Stimulated activated CD4-positive, alpha-beta T cell treated with anti-CD3 and anti-CD28 coated beads, Interleukin-1b, Interleukin-23, amount 100 ng/mL, for 4 hours (primary cell): Measurements from ENCODE around the gene LGALS7B.
"Not testable (repeated sequence)": the region's sequence is repeated elsewhere in the genome, so short reads cannot be mapped to it uniquely, and the experiment has no call there.

ENCODE experiments used
- DNase-seq, 2 donors: peaks; one replicate each; pipeline ENCODE4 v3.0.0-alpha.2; 2020; ENCODE audit warnings: low read depth in 2 of 2

Gene LGALS7B

GRCh38 chr19:38788478-38789243 is at the start of gene LGALS7B:
TSS of gene LGALS7B (plus strand) at chr19:38789200. CDS start at chr19:38789227, 27 bp downstream.
- no peak for DNase-seq

- DNase-seq: no peak
Observed at GRCh38 chr19:38739440-38740256, 49.4 kb upstream of the LGALS7B start.

GRCh38 chr19:38740257-38740592 is 48.8 kb upstream of the LGALS7B start:
- DNase-seq: no peak

- DNase-seq: no peak
Observed at GRCh38 chr19:38740932-38741331, 48.1 kb upstream of the LGALS7B start.

GRCh38 chr19:38741670-38742069 is 47.3 kb upstream of the LGALS7B start:
- no peak for DNase-seq

- no peak for DNase-seq
Observed at GRCh38 chr19:38742296-38742695, 46.7 kb upstream of the LGALS7B start.

- no peak for DNase-seq
Observed at GRCh38 chr19:38742906-38743305, 46.1 kb upstream of the LGALS7B start.

GRCh38 chr19:38743394-38744297 is 45.4 kb upstream of the LGALS7B start:
- DNase-seq: no peak

GRCh38 chr19:38744298-38744681 is 44.7 kb upstream of the LGALS7B start, which contains the start of gene CAPN12:
TSS of gene CAPN12 (minus strand) at chr19:38744474. CDS start at chr19:38744165, 309 bp downstream.
- no peak for DNase-seq

GRCh38 chr19:38744874-38745273 is 44.1 kb upstream of the LGALS7B start:
- DNase-seq: no peak

- no peak for DNase-seq
Observed at GRCh38 chr19:38745316-38745715, 43.7 kb upstream of the LGALS7B start.

- DNase-seq: not testable (repeated sequence)
Observed at GRCh38 chr19:38753783-38754182, 35.2 kb upstream of the LGALS7B start.

GRCh38 chr19:38754196-38754595 is 34.8 kb upstream of the LGALS7B start:
- DNase-seq: not testable (repeated sequence)

- no peak for DNase-seq
Observed at GRCh38 chr19:38759590-38760003, 29.4 kb upstream of the LGALS7B start.

GRCh38 chr19:38760805-38761517 is 28.0 kb upstream of the LGALS7B start:
- not testable (repeated sequence) for DNase-seq

- DNase-seq: not testable (repeated sequence)
Observed at GRCh38 chr19:38761884-38762389, 27.1 kb upstream of the LGALS7B start.

GRCh38 chr19:38763795-38764220 is 25.2 kb upstream of the LGALS7B start:
- DNase-seq: no peak

GRCh38 chr19:38765214-38765613 is 23.8 kb upstream of the LGALS7B start:
- no peak for DNase-seq

- DNase-seq: no peak
Observed at GRCh38 chr19:38766276-38767047, 22.5 kb upstream of the LGALS7B start.

- DNase-seq: peak; percentile 86 to 93
Observed at GRCh38 chr19:38769635-38770211, 19.3 kb upstream of the LGALS7B start.
